ENCODE data around the gene TMTC1. TPM values are rescaled to one million over a fixed set of nuclear protein-coding genes. Genes with fewer than 3 reads are reported as not detected.

The TMTC1 gene
- total and polyA plus RNA-seq, 8 donors: 1.2 to 5.1 (median 2.8) TPM

DNA sequence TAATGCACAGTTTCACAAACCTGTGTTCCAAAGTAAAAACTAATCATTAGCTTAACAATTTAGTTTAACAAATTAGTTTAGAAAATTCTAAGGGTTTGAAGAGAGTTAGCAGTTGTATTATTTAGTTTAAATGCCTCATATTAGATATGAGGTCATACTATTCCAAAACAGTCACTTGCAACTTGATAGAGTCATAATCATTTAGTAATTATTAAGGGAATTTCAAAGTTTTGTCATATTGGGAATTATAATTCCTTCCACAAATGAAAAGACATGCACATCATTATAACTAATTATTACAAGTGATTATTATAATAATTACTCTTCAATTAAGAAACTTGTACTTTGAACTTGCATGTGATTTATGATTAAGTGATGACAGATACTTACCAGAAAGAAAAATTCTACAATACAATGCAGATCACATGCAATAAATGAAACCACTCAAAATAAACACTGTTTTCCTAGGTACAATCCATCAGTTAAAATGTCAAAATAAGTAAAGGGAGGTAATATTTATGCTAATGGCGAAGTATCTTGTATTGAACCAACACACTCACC lies 66.1 kb downstream of the TMTC1 start:
- no peaks in the 10 kb centered on the region for H3K27me3 ChIP-seq
- no peak for TF ChIP-seq CTCF (IDR thresholded peaks at IDR 0.05)
- H3K4me3 ChIP-seq: no peak overlapping the region
- ATAC-seq (no peak), DNase-seq (no peak), FAIRE-seq (no peak)
- WGBS, 2 donors: 0% methylated on average over 1 of the region's 1 CpG
- no peak overlapping the region for H3K27ac ChIP-seq
- H3K4me1 ChIP-seq: no peaks in the 10 kb centered on the region
- intact Hi-C loops (cut with DNase I): no loop called here
- H3K36me3 ChIP-seq: no peaks in the 10 kb centered on the region
- H3K9me3 ChIP-seq: no peaks in the 10 kb centered on the region

- Histone ChIP-seq H3K4me3 (no peak overlapping the region), H3K36me3 (no peaks in the 10 kb centered on the region), H3K9me3 (no peaks in the 10 kb centered on the region), H3K4me1 (no peaks in the 10 kb centered on the region), H3K27ac (no peak overlapping the region), H3K27me3 (no peaks in the 10 kb centered on the region)
- no peak for FAIRE-seq
- ATAC-seq: no peak
- TF ChIP-seq CTCF (IDR thresholded peaks at IDR 0.05): no peak
- intact Hi-C loops (cut with DNase I): no loop called here
- DNase-seq: no peak
These were observed 68.8 kb downstream of the TMTC1 start for GRCh38 chr12:29714966-29715365.

DNA sequence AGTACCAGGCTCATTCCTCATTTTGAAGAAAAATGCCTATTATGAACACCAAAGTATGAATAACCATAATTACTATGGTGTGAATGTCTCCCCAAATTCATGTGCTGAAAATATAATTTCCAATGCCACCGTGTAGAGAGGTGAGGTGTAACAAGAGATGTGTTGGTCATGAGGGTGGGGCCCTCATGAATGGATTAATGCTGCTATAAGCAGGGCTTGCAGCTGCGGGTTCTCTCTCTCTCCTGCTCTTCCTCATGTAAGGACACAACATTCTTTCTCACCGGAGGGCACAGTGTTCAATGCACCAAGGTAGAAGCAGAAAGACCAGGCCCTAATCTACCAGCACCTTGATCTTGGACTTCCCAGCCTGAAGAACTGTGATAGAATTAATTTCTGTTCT lies 70.0 kb downstream of the TMTC1 start:
- FAIRE-seq (no peak), DNase-seq (no peak), ATAC-seq (no peak)
- Histone ChIP-seq H3K27ac (no peak overlapping the region), H3K27me3 (no peaks in the 10 kb centered on the region), H3K4me3 (no peak overlapping the region), H3K36me3 (no peaks in the 10 kb centered on the region), H3K9me3 (no peaks in the 10 kb centered on the region), H3K4me1 (no peaks in the 10 kb centered on the region)
- TF ChIP-seq CTCF (IDR thresholded peaks at IDR 0.05): no peak
- 54 to 57% methylated on average over 3 of the region's 3 CpGs for WGBS, 2 donors
- intact Hi-C loops (cut with DNase I): no loop called here

DNA sequence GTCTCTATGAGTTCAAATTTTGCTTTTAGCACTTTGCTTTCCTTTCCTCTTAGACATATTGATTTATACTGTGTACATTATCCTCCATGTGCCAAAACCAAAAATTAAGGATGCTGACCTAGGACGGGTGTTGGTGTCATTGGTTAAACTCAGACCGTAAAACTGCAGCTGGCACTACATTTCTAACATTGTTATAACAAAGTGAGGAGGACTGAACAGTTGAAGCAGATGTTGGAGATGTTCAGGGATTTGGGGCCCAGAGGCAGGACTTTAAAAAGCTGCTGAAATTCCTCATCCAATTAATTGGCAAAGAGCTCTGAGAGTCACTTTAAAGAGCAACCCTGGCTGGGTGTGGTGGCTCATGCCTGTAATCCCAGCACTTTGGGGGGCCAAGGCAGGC lies 72.4 kb downstream of the TMTC1 start:
- no peak for TF ChIP-seq CTCF (IDR thresholded peaks at IDR 0.05)
- 16 to 39% methylated on average over 2 of the region's 2 CpGs for WGBS, 2 donors
- DNase-seq (no peak), FAIRE-seq (no peak), ATAC-seq (no peak)
- H3K9me3 ChIP-seq: no peaks in the 10 kb centered on the region
- intact Hi-C loops (cut with DNase I): no loop called here
- no peaks in the 10 kb centered on the region for H3K27me3 ChIP-seq
- no peaks in the 10 kb centered on the region for H3K4me1 ChIP-seq
- H3K36me3 ChIP-seq: no peaks in the 10 kb centered on the region
- H3K4me3 ChIP-seq: no peak overlapping the region
- H3K27ac ChIP-seq: no peak overlapping the region

GRCh38 chr12:29710104-29710503 lies 73.6 kb downstream of the TMTC1 start:
- no peaks in the 10 kb centered on the region for H3K36me3 ChIP-seq
- no peaks in the 10 kb centered on the region for H3K27me3 ChIP-seq
- H3K4me3 ChIP-seq: no peak overlapping the region
- no peak for TF ChIP-seq CTCF (IDR thresholded peaks at IDR 0.05)
- H3K9me3 ChIP-seq: no peaks in the 10 kb centered on the region
- 48 to 54% methylated on average over 5 of the region's 5 CpGs for WGBS, 2 donors
- ATAC-seq: no peak
- intact Hi-C loops (cut with DNase I): no loop called here
- no peak for FAIRE-seq
- no peak overlapping the region for H3K27ac ChIP-seq
- DNase-seq: no peak
- no peaks in the 10 kb centered on the region for H3K4me1 ChIP-seq

All from pancreas (tissue), 10 donors.